ENCODE data around the gene ARSB.

ARSB gene

DNA sequence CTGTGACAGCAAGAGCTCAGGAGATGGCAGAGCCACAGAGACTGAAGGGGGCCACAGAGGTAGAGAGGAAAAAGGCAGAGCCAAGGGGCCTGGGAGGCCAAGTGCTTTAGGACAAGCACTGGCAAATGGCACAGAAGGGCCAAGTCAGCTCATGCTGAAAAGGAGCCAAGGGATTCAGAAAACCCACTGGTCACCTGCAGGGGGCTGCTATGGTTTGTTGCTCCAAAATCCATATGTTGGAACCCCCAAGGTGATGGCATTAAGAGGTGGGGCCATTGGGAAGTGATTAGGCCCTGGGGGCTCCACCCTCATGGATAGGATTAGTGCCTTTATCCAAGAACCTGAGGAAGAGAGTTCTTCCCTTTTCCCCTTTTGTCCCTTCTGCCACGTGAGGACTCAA lies 165.4 kb downstream of the ARSB start:
- H3K4ac ChIP-seq (ENCODE audit: low read depth in 1 of 2, low read length in 2 of 2) = no peak overlapping the region
- H2BK12ac ChIP-seq (ENCODE audit: low read length in 2 of 2) = no peak overlapping the region
- DNase-seq = no peak
- H2BK15ac ChIP-seq (ENCODE audit: low read depth, poor library complexity, severe bottlenecking) = no peak overlapping the region
- no peaks in the 10 kb centered on the region for H3K9me3 ChIP-seq (ENCODE audit: control insufficient read depth, low read length)
- no peak overlapping the region for H2BK120ac ChIP-seq (ENCODE audit: low read depth, low read length)
- H4K91ac ChIP-seq (ENCODE audit: low read length) = no peak overlapping the region
- no peak overlapping the region for H3K23ac ChIP-seq (ENCODE audit: low read length in 2 of 2)
- no peak overlapping the region for H3K14ac ChIP-seq (ENCODE audit: low read length in 2 of 2)
- H3K4me3 ChIP-seq (ENCODE audit: insufficient read depth in 1 of 2, low read depth in 1 of 2, low read length in 2 of 2) = no peak overlapping the region
- no peak overlapping the region for H3K27ac ChIP-seq (ENCODE audit: low read length, poor library complexity, severe bottlenecking)
- no peak overlapping the region for H3K4me2 ChIP-seq (ENCODE audit: low read length, poor library complexity, severe bottlenecking)
- H3K27me3 ChIP-seq (ENCODE audit: control insufficient read depth in 1 of 2, insufficient read depth in 1 of 2, low read length in 2 of 2) = no peaks in the 10 kb centered on the region
- H3K4me1 ChIP-seq (ENCODE audit: control insufficient read depth, insufficient read depth, low read depth, low read length) = peaks cover 4% of the 10 kb centered on the region
- H2AK5ac ChIP-seq (ENCODE audit: low read length, severe bottlenecking) = no peak overlapping the region
- H2BK5ac ChIP-seq (ENCODE audit: low read depth, low read length, poor library complexity, severe bottlenecking) = no peak overlapping the region
- H4K8ac ChIP-seq (ENCODE audit: low read length) = no peak overlapping the region
- no peak overlapping the region for H2AFZ ChIP-seq (ENCODE audit: low read depth, low read length)
- no peaks in the 10 kb centered on the region for H3K36me3 ChIP-seq (ENCODE audit: control insufficient read depth in 1 of 2, insufficient read depth in 2 of 2, low read depth in 1 of 2, low read length in 2 of 2)
- no peak overlapping the region for H3K9ac ChIP-seq (ENCODE audit: low read length)
- H3K79me1 ChIP-seq (replicated peaks; ENCODE audit: low read length, poor library complexity, severe bottlenecking) = peaks cover 1% of the 10 kb centered on the region
- H3K18ac ChIP-seq (ENCODE audit: low read depth in 1 of 2, low read length in 2 of 2) = no peak overlapping the region
- WGBS = 73% methylated on average over 1 of the region's 1 CpG

DNA sequence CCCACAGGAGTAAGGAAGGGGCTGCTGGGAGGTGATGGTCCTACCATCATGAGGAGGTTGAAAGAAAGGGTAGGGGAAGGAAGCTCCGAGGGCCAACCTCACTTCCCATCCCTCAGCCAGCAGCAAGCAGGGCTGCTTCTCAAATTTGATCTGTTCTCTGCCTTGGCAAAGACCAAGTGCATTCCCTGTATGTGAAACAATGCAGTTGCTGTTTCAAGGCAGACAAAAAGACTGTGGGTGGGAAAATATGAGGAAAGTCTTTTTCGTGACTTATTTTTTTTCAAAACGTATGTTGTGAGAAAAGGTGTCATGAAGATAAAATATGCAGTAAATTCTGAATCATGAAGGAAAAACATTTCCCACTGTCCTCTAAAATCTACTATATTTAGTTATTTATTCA lies 165.9 kb downstream of the ARSB start:
- Histone ChIP-seq H3K27me3 (ENCODE audit: control insufficient read depth in 1 of 2, insufficient read depth in 1 of 2, low read length in 2 of 2) (no peaks in the 10 kb centered on the region), H2BK15ac (ENCODE audit: low read depth, poor library complexity, severe bottlenecking) (no peak overlapping the region), H3K79me1 (replicated peaks; ENCODE audit: low read length, poor library complexity, severe bottlenecking) (peaks cover 1% of the 10 kb centered on the region), H3K4me2 (ENCODE audit: low read length, poor library complexity, severe bottlenecking) (no peak overlapping the region), H2BK5ac (ENCODE audit: low read depth, low read length, poor library complexity, severe bottlenecking) (no peak overlapping the region), H4K91ac (ENCODE audit: low read length) (no peak overlapping the region), H3K4me1 (ENCODE audit: control insufficient read depth, insufficient read depth, low read depth, low read length) (peaks cover 4% of the 10 kb centered on the region), H3K9me3 (ENCODE audit: control insufficient read depth, low read length) (no peaks in the 10 kb centered on the region), H3K23ac (ENCODE audit: low read length in 2 of 2) (no peak overlapping the region), H3K36me3 (ENCODE audit: control insufficient read depth in 1 of 2, insufficient read depth in 2 of 2, low read depth in 1 of 2, low read length in 2 of 2) (no peaks in the 10 kb centered on the region), H2AFZ (ENCODE audit: low read depth, low read length) (no peak overlapping the region), H3K4ac (ENCODE audit: low read depth in 1 of 2, low read length in 2 of 2) (no peak overlapping the region), H3K14ac (ENCODE audit: low read length in 2 of 2) (no peak overlapping the region), H3K27ac (ENCODE audit: low read length, poor library complexity, severe bottlenecking) (no peak overlapping the region), H4K8ac (ENCODE audit: low read length) (no peak overlapping the region), H2BK120ac (ENCODE audit: low read depth, low read length) (no peak overlapping the region), H3K18ac (ENCODE audit: low read depth in 1 of 2, low read length in 2 of 2) (no peak overlapping the region), H3K9ac (ENCODE audit: low read length) (no peak overlapping the region), H2AK5ac (ENCODE audit: low read length, severe bottlenecking) (no peak overlapping the region), H3K4me3 (ENCODE audit: insufficient read depth in 1 of 2, low read depth in 1 of 2, low read length in 2 of 2) (no peak overlapping the region), H2BK12ac (ENCODE audit: low read length in 2 of 2) (no peak overlapping the region)
- no peak for DNase-seq
- WGBS = 100% methylated on average over 2 of the region's 3 CpGs

DNA sequence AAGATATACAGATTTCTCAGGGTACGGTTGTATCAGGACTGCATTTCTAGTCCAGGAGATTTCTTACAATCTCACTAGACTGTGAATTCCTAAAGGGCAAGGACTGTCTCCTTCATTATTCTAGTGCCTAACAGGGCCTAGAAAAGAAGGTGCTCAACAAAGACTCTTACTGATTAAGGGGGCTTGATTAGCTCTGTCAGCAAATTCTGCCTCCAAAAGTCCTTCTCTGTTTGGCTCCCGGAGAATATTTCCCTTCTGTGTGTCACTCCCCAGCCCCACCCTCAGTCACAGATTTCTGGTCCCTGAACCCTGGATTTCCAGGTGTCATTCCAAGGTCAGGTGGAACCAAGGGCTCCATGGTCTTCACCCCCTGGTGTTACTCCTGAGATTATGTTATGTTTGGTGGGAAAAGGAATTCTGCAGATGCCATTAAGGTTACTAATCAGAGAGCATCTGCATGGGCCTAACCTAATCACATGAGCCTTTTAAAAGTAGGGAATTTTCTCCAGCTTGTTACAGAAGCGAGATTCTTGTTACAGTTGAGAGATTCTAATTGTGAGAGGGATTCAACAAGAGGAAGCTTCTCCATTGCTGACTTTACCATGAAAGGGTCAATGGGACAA lies 168.9 kb downstream of the ARSB start:
- H3K4ac ChIP-seq (ENCODE audit: low read depth in 1 of 2, low read length in 2 of 2) = no peak overlapping the region
- H4K8ac ChIP-seq (ENCODE audit: low read length) = no peak overlapping the region
- H3K27me3 ChIP-seq (ENCODE audit: control insufficient read depth in 1 of 2, insufficient read depth in 1 of 2, low read length in 2 of 2) = no peaks in the 10 kb centered on the region
- no peak overlapping the region for H2BK5ac ChIP-seq (ENCODE audit: low read depth, low read length, poor library complexity, severe bottlenecking)
- no peak overlapping the region for H2BK15ac ChIP-seq (ENCODE audit: low read depth, poor library complexity, severe bottlenecking)
- H3K4me3 ChIP-seq (ENCODE audit: insufficient read depth in 1 of 2, low read depth in 1 of 2, low read length in 2 of 2) = no peak overlapping the region
- 93% methylated on average over 3 of the region's 3 CpGs for WGBS
- H2AFZ ChIP-seq (ENCODE audit: low read depth, low read length) = no peak overlapping the region
- H3K9me3 ChIP-seq (ENCODE audit: control insufficient read depth, low read length) = no peaks in the 10 kb centered on the region
- no peak overlapping the region for H3K4me2 ChIP-seq (ENCODE audit: low read length, poor library complexity, severe bottlenecking)
- no peak overlapping the region for H3K18ac ChIP-seq (ENCODE audit: low read depth in 1 of 2, low read length in 2 of 2)
- peak overlapping the region in 1 of 2 experiments; percentile 28 for H3K14ac ChIP-seq (ENCODE audit: low read length in 2 of 2)
- no peaks in the 10 kb centered on the region for H3K79me1 ChIP-seq (replicated peaks; ENCODE audit: low read length, poor library complexity, severe bottlenecking)
- peak overlapping the region; percentile 90 for H2AK5ac ChIP-seq (ENCODE audit: low read length, severe bottlenecking)
- no peak overlapping the region for H3K9ac ChIP-seq (ENCODE audit: low read length)
- H3K36me3 ChIP-seq (ENCODE audit: control insufficient read depth in 1 of 2, insufficient read depth in 2 of 2, low read depth in 1 of 2, low read length in 2 of 2) = no peaks in the 10 kb centered on the region
- no peak overlapping the region for H2BK12ac ChIP-seq (ENCODE audit: low read length in 2 of 2)
- H3K4me1 ChIP-seq (ENCODE audit: control insufficient read depth, insufficient read depth, low read depth, low read length) = peaks cover 4% of the 10 kb centered on the region
- no peak overlapping the region for H2BK120ac ChIP-seq (ENCODE audit: low read depth, low read length)
- no peak overlapping the region for H3K23ac ChIP-seq (ENCODE audit: low read length in 2 of 2)
- peak overlapping the region; percentile 80 for H3K27ac ChIP-seq (ENCODE audit: low read length, poor library complexity, severe bottlenecking)
- no peak for DNase-seq
- H4K91ac ChIP-seq (ENCODE audit: low read length) = no peak overlapping the region

DNA sequence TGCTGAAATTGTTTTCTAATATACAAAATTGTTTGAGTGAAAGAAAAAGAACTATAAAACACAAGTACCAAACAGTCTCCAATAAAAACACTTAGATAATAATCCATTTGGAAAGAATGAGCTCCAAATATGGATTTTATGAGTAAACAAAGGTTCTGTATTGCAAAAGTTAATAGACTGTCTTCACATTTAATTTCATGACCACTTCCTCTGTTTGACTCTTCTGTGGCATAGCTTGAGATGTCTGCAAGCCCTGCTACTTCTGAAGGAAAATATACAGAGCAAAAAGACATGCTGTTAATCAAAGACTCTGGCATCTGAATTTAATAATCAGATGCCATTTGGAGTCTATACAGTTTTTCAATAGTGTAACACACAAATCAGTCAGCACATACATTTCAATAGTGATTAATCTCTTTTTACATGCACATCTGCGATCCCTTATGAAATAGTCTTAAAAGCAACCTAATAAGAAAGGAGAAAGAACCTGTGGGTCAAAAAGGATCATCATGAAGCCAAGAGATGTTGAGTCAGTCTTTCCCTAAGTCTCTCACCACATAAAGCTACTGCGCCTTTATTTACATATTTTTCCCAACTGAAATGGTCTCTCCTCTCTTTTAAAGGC lies 171.1 kb downstream of the ARSB start:
- Histone ChIP-seq H3K4me3 (ENCODE audit: insufficient read depth in 1 of 2, low read depth in 1 of 2, low read length in 2 of 2) (no peak overlapping the region), H4K91ac (ENCODE audit: low read length) (no peak overlapping the region), H3K23ac (ENCODE audit: low read length in 2 of 2) (no peak overlapping the region), H3K18ac (ENCODE audit: low read depth in 1 of 2, low read length in 2 of 2) (no peak overlapping the region), H3K4me1 (ENCODE audit: control insufficient read depth, insufficient read depth, low read depth, low read length) (peaks cover 9% of the 10 kb centered on the region), H3K14ac (ENCODE audit: low read length in 2 of 2) (no peak overlapping the region), H3K9me3 (ENCODE audit: control insufficient read depth, low read length) (no peaks in the 10 kb centered on the region), H2BK12ac (ENCODE audit: low read length in 2 of 2) (no peak overlapping the region), H3K4me2 (ENCODE audit: low read length, poor library complexity, severe bottlenecking) (no peak overlapping the region), H2AK5ac (ENCODE audit: low read length, severe bottlenecking) (no peak overlapping the region), H3K79me1 (replicated peaks; ENCODE audit: low read length, poor library complexity, severe bottlenecking) (no peaks in the 10 kb centered on the region), H2AFZ (ENCODE audit: low read depth, low read length) (no peak overlapping the region), H2BK120ac (ENCODE audit: low read depth, low read length) (no peak overlapping the region), H2BK5ac (ENCODE audit: low read depth, low read length, poor library complexity, severe bottlenecking) (no peak overlapping the region), H3K27me3 (ENCODE audit: control insufficient read depth in 1 of 2, insufficient read depth in 1 of 2, low read length in 2 of 2) (no peaks in the 10 kb centered on the region), H3K27ac (ENCODE audit: low read length, poor library complexity, severe bottlenecking) (no peak overlapping the region), H2BK15ac (ENCODE audit: low read depth, poor library complexity, severe bottlenecking) (no peak overlapping the region), H3K36me3 (ENCODE audit: control insufficient read depth in 1 of 2, insufficient read depth in 2 of 2, low read depth in 1 of 2, low read length in 2 of 2) (no peaks in the 10 kb centered on the region), H3K9ac (ENCODE audit: low read length) (no peak overlapping the region), H3K4ac (ENCODE audit: low read depth in 1 of 2, low read length in 2 of 2) (no peak overlapping the region), H4K8ac (ENCODE audit: low read length) (no peak overlapping the region)
- 88% methylated on average over 2 of the region's 2 CpGs for WGBS
- DNase-seq = no peak
